Activated CD8-positive, alpha-beta memory T cell treated with anti-CD3 and anti-CD28 coated beads for 36 hours (primary cell): Measurements from ENCODE around the gene C1QBP. TPM values are rescaled to one million over a fixed set of nuclear protein-coding genes. Genes with fewer than 3 reads are reported as not detected.

ENCODE experiments used
- CTCF ChIA-PET: fragments of 350-600 bp; sonication (Branson Sonifier 250); formaldehyde crosslinking; loops from one replicate; lab custom pipeline; 2021; ENCODE audit warnings: antibody characterized with exemption; lab: Charles Lee
- POLR2A ChIA-PET: fragments of 350-600 bp; sonication (Branson Sonifier 250); formaldehyde crosslinking; loops from one replicate; lab custom pipeline; 2021; ENCODE audit warnings: antibody characterized with exemption; lab: Charles Lee
- total RNA-seq, 2 experiments: library from RNA; stranded (reverse); gene quantifications; one replicate each; pipeline ENCODE4 v1.2.3, GENCODE V29; 2021

The C1QBP gene
- total RNA-seq, 2 experiments from 2014 or later: 568 to 572 TPM

DNA sequence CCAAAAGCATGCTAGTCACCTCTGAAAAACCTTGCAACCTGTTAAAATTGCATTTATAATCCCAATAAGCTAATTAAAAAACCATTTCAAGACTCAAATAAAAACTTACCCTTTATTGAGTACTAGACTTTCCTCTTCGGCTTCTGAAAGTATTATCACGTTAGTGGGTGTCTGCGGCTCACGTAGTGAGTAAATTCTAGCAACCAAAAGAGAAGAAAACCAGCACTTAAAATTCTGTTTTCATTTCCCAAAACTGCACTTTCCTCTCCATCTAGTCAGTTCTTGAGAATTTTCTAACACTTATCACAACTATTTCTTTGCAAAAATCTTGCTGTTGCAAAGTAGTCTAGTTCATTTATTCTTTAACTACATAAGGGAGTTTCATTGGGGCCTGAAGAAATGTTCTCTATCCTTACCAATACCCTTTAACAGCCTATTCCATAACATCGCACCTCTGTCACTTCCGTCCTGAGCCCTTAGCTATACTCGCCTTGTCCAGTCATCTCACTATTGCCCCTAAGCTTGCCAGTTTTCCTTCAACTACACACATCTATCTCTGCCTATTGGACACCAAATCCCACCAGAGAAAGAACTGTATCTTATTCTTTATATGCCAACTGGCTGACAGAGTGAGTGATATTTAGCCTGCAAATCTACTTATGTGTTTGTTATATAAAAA, 28.2 kb downstream of the C1QBP start:
- ChIA-PET CTCF (interaction anchor here (0.7 to 1.9 kb wide), 2 partner anchors 14 to 29 kb away, joined by 3 to 4 read pairs; partner anchors contain the start of gene C1QBP), POLR2A (interaction anchor here (1.4 kb wide), 1 partner anchor 9 kb away, joined by 3 read pairs; the partner anchor contains the start of gene NUP88)

DNA sequence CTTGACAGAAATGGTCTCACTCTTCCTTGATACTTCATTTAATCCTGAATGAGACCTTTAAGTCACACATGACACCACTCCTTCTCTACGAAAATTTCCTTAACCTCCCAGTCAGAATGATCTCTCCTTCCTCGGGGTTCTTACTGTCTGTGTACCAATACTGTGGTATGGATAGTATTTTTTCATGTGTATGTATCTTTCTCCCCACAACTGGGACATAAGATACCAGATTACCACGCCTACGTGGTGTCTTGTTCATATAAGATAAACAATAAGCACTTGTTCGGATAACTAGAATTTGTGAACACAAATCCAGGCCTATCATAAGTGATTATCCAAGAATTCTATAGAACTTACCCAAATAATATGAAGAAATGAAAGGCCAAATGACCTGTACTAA, 30.8 kb downstream of the C1QBP start:
- CTCF ChIA-PET: no interaction called here

DNA sequence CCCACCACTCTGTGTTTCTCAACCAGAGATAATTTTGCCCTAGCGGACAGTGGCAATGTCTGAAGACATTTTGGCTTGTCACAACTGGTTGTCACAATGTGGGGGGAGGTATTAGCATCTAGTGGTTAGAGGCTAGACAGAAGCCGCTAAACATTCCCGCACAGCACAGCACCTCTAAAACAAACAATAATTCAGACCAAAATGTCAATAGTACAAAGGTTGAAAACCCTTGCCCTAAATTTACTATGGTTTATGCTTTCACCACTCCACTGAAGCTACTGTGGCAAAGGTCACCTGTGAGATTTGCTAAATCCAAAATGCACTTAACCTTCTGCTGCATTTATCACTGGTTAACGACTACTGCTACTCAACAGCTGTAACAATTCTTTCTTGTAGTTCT, 33.6 kb downstream of the C1QBP start:
- POLR2A ChIA-PET: no interaction called here

More for the DNA sequence above, 30.8 kb downstream of the C1QBP start:
- POLR2A ChIA-PET: no interaction called here

DNA sequence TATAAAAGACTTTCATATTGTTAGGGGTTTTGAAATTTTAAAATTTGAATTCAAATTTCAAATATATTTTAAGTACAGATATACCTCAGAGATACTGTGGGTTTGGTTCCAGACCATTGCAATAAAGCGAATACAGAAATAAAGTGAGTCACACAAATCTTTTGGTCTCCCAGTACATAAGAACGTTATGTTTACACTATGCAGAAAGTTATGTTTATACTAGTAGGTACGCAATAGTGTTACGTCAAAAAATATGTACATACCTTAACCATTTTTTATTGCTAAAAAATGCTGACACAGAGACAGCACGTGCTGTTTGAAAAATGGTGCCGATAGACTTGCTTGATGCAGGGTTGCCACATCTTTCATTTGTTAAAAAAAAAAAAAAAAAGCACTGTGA, 39.2 kb downstream of the C1QBP start:
- CTCF ChIA-PET: no interaction called here
- POLR2A ChIA-PET: interaction anchor here (0.5 kb wide), 1 partner anchor 1134 kb away, joined by 4 read pairs; no protein-coding TSS in a partner anchor

More for the DNA sequence above, 33.6 kb downstream of the C1QBP start:
- CTCF ChIA-PET: interaction anchor here (0.8 to 1.1 kb wide), 2 partner anchors 14 to 17 kb away, joined by 3 read pairs; partner anchors contain the start of genes NUP88 and RPAIN

DNA sequence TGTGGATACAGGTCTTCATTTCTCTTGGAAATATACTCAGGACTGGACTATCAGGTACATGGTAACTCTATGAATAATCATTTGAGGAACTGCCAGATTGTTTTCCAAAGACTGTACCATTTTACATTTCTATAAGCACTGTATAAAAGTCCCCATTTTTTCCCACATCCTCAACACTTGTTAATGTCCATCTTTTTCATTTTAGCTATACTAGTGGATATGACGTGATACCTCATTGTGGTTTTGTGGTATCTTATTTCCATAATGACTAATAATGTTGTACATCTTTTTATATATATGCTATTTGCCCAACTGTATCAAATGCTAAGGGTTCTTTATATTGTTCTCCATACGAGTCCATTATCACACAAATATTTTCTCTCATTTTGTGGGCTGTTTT, 42.3 kb downstream of the C1QBP start:
- ChIA-PET CTCF (interaction anchor here (0.5 to 0.6 kb wide), 2 partner anchors 15 to 485 kb away, joined by 3 to 5 read pairs; no protein-coding TSS in a partner anchor), POLR2A (no interaction called here)

DNA sequence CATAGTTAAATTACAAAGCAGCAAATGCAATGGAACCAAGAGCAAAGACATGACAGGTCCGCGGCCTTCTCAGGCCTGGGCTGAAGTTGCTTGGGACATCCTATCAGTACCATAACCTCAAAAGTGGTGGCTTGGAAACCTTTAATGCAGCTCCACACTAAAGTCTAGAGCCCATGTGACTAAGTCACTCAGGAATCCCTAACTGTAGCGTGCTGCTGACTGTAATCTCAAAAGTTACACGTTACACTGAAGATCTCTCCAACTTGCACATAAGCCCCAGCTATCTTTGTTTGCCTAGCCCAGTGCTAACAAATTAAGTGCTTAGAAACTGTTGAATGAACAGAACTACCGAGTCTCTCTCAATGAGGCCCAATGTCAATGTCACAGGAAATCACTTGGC, 47.3 kb downstream of the C1QBP start:
- ChIA-PET POLR2A (no interaction called here), CTCF (interaction anchor here (0.7 kb wide), 1 partner anchor 84 kb away, joined by 3 read pairs; no protein-coding TSS in a partner anchor)

Other genes starting within 250 kb of the C1QBP start
- gene ZNF594, start 247.3 kb downstream of the C1QBP start, total RNA-seq: 10 to 100 TPM; 11.9 to 12.1 TPM
- gene SCIMP, start 204.3 kb downstream of the C1QBP start, total RNA-seq: under 1 TPM; 0.08 to 0.23 TPM
- 10 to 100 TPM; 58.8 to 59.1 TPM for gene RABEP1, start 156.9 kb downstream of the C1QBP start, total RNA-seq
- 100 to 1,000 TPM; 145 to 164 TPM for gene NUP88, start 19.5 kb downstream of the C1QBP start, total RNA-seq
- 10 to 100 TPM; 52.4 to 53.7 TPM for gene RPAIN, start 19.0 kb downstream of the C1QBP start, total RNA-seq
- gene DHX33, start 29.8 kb upstream of the C1QBP start, total RNA-seq: 10 to 100 TPM; 52.7 to 53.5 TPM
- 10 to 100 TPM; 87.5 to 89.4 TPM for gene DERL2, start 47.0 kb upstream of the C1QBP start, total RNA-seq
- 10 to 100 TPM; 41.3 to 44.1 TPM for gene MIS12, start 47.4 kb upstream of the C1QBP start, total RNA-seq
- gene NLRP1, start 145.4 kb upstream of the C1QBP start, total RNA-seq: 10 to 100 TPM; 19.1 to 21.8 TPM